ENCODE data around the gene ZFAND2A. TPM values are rescaled to one million over a fixed set of nuclear protein-coding genes. Genes with fewer than 3 reads are reported as not detected.

Gene ZFAND2A
- total and polyA plus RNA-seq, 7 donors, result 21.6 to 231 (median 28.2) TPM

DNA sequence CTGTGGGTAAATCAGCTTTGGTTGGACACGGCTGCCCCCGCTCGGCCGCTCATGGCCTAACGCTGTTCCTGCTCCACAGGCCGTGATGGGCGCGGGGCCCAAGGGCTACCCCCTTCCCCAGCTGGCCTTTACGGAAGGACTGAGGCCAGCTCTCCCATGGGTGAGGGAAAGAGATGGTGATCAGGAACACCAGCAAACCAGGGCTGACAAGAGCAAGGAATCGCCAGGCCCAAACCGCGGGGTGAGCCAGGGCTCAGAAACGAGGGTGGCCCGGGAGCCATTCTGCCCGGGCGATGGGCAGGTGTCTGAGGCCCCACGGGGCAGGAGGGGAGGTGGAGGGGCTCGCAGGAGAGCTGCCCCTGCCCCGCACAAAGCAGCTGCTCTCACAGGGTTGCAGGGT lies 45.5 kb downstream of the ZFAND2A start:
- no peaks in the 10 kb centered on the region for H3K27me3 ChIP-seq
- no peak for DNase-seq
- H3K4me1 ChIP-seq, result no peaks in the 10 kb centered on the region
- H3K4me3 ChIP-seq, result no peak overlapping the region
- TF ChIP-seq, protein P1, sequence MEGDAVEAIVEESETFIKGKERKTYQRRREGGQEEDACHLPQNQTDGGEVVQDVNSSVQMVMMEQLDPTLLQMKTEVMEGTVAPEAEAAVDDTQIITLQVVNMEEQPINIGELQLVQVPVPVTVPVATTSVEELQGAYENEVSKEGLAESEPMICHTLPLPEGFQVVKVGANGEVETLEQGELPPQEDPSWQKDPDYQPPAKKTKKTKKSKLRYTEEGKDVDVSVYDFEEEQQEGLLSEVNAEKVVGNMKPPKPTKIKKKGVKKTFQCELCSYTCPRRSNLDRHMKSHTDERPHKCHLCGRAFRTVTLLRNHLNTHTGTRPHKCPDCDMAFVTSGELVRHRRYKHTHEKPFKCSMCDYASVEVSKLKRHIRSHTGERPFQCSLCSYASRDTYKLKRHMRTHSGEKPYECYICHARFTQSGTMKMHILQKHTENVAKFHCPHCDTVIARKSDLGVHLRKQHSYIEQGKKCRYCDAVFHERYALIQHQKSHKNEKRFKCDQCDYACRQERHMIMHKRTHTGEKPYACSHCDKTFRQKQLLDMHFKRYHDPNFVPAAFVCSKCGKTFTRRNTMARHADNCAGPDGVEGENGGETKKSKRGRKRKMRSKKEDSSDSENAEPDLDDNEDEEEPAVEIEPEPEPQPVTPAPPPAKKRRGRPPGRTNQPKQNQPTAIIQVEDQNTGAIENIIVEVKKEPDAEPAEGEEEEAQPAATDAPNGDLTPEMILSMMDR (IDR thresholded peaks at IDR 0.05), result no peak
- TF ChIP-seq POLR2A (IDR thresholded peaks at IDR 0.05), result no peak
- no peak for TF ChIP-seq EP300 (IDR thresholded peaks at IDR 0.05)
- TF ChIP-seq POLR2AphosphoS5 (IDR thresholded peaks at IDR 0.05), result no peak
- WGBS, 2 donors, result 93 to 98% methylated on average over 19 of the region's 19 CpGs
- intact Hi-C loops (cut with DNase I), result no loop called here
- H3K27ac ChIP-seq, result no peak overlapping the region
- H3K36me3 ChIP-seq, result peaks cover 0 to 8% (median 0%) of the 10 kb centered on the region in 4 donors
- H3K9me3 ChIP-seq, result no peaks in the 10 kb centered on the region

DNA sequence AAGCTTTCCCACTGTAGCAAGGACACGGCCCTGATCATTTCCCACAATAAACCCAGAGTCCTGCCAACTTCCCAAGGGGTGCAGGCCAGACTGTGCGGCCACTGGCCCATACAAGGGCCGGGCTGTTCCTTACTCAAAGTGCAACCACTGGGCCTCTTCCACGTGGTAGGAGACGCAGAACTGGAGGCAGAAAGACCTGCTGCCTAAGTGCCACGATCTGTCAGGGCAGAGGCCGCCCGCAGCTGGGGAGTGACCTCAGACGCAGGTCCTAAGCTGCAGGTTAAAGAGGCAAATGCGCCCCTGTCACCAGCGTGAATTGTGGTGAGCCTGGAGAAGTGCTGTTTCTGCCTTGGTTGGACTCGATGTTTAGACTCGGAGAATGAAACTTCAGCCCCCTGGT lies 45.9 kb downstream of the ZFAND2A start:
- H3K27me3 ChIP-seq, result no peaks in the 10 kb centered on the region
- peaks cover 0 to 8% (median 0%) of the 10 kb centered on the region in 4 donors for H3K36me3 ChIP-seq
- no peak overlapping the region for H3K27ac ChIP-seq
- no peak for TF ChIP-seq POLR2AphosphoS5 (IDR thresholded peaks at IDR 0.05)
- no peak overlapping the region for H3K4me3 ChIP-seq
- 92 to 94% methylated on average over 13 of the region's 13 CpGs for WGBS, 2 donors
- H3K4me1 ChIP-seq, result no peaks in the 10 kb centered on the region
- H3K9me3 ChIP-seq, result no peaks in the 10 kb centered on the region
- intact Hi-C loops (cut with DNase I), result no loop called here
- DNase-seq, result no peak

DNA sequence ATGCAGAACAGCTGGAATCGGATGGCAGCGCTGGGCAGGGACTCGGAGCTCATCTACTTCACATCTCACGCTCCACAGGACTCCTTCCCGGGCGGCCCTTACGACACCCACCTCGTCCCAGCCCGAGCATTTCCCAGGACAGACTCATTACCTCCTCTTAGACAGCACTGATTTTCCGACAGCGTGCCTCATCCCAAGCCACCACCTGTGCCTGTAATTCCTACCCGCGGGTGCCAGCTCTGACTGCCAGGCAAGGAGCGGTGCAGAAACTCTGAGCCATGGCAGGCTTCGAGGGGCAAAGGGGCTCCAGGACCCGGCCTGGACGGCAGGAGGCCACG lies 46.5 kb downstream of the ZFAND2A start:
- H3K27ac ChIP-seq, result no peak overlapping the region
- H3K9me3 ChIP-seq, result no peaks in the 10 kb centered on the region
- H3K36me3 ChIP-seq, result peaks cover 0 to 8% (median 0%) of the 10 kb centered on the region in 4 donors
- H3K4me1 ChIP-seq, result no peaks in the 10 kb centered on the region
- WGBS, 2 donors, result 94 to 95% methylated on average over 18 of the region's 18 CpGs
- H3K4me3 ChIP-seq, result no peak overlapping the region
- no peaks in the 10 kb centered on the region for H3K27me3 ChIP-seq
- intact Hi-C loops (cut with DNase I), result no loop called here
- no peak for DNase-seq
- TF ChIP-seq, protein P1 (IDR thresholded peaks at IDR 0.05), result no peak
- TF ChIP-seq POLR2AphosphoS5 (IDR thresholded peaks at IDR 0.05) (no peak), EP300 (IDR thresholded peaks at IDR 0.05) (no peak), POLR2A (IDR thresholded peaks at IDR 0.05) (no peak)

DNA sequence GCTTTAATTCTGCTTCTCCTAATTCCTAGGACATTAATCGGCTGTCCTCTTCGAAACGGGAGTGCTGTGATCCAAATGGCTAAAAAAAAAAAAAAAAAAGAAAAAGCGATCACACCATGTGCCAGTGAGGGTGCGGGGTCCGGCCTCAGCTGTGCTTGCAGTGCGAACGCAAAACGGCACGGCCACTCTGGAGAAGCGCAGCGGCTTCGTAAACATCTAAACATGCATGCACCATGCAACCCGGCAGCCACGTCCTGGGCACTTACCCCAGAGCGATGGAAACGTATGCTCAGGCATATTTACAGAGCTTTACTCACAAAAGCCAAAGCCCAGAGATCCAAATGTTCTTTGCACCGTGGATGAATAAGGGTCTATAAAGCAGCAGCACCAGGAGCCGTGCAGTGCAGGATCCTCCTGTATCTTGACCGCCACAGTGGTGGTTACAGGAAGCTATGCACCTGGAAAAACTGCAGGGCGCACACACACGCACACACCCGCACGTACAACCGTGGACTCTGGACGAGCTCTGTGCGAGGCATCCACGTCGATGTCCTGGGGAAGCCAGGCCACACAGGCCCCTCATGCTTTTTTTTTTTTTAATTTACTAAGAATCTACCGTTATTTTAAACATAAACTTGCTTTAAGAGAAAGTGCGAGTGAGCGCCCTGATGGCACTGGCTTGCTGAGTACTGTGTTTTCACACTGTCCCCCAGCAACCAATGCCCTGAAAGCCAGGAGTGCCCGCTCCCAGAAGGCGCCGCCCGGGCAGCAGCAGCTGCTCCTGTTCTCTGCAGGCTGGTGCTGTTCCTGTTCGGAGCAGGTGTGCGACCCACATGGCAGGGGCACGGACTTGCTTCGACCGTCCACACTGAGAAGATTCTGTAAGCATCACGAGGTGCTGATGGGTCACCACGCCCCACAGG lies 47.1 kb downstream of the ZFAND2A start:
- no peaks in the 10 kb centered on the region for H3K9me3 ChIP-seq
- no peaks in the 10 kb centered on the region for H3K27me3 ChIP-seq
- intact Hi-C loops (cut with DNase I), result no loop called here
- H3K36me3 ChIP-seq, result peaks cover 0 to 8% (median 0%) of the 10 kb centered on the region in 4 donors
- no peaks in the 10 kb centered on the region for H3K4me1 ChIP-seq
- no peak for DNase-seq
- no peak overlapping the region for H3K4me3 ChIP-seq
- H3K27ac ChIP-seq, result no peak overlapping the region
- 92 to 94% methylated on average over 43 of the region's 43 CpGs for WGBS, 2 donors
- TF ChIP-seq, protein P1 (IDR thresholded peaks at IDR 0.05), result no peak
- no peak for TF ChIP-seq EP300 (IDR thresholded peaks at IDR 0.05)
- no peak for TF ChIP-seq POLR2A (IDR thresholded peaks at IDR 0.05)
- no peak for TF ChIP-seq POLR2AphosphoS5 (IDR thresholded peaks at IDR 0.05)

DNA sequence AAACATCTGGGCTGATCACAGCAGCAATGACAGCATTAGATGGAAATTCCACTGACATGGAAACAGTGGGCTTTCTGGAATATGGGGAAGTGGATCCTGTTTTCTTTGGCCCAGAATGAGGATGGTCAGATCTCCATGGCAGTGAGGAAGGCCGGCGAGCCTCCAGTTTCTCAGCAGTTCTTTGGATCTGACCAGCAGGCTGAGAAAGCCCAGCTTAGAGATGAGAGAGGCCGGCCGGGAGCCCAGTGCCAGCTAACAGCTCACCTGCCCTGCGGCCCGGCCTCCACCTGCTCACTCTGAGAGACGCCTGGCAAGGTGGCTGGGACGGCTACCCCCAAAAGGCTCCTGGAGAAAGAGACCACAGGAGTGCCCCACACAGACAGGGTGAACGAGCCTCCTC lies 47.9 kb downstream of the ZFAND2A start:
- TF ChIP-seq, protein P1 (IDR thresholded peaks at IDR 0.05), result no peak
- no peak for TF ChIP-seq POLR2AphosphoS5 (IDR thresholded peaks at IDR 0.05)
- TF ChIP-seq EP300 (IDR thresholded peaks at IDR 0.05), result no peak
- no peak for TF ChIP-seq POLR2A (IDR thresholded peaks at IDR 0.05)
- DNase-seq, result no peak
- intact Hi-C loops (cut with DNase I), result no loop called here
- Histone ChIP-seq H3K36me3 (peaks cover 0 to 8% (median 0%) of the 10 kb centered on the region in 4 donors), H3K27ac (no peak overlapping the region), H3K4me3 (no peak overlapping the region), H3K27me3 (no peaks in the 10 kb centered on the region), H3K4me1 (no peaks in the 10 kb centered on the region), H3K9me3 (no peaks in the 10 kb centered on the region)
- WGBS, 2 donors, result 95% methylated on average over 9 of the region's 9 CpGs

Data from sigmoid colon (tissue), 7 donors.